GM18505 (cell line): Measurements from ENCODE around the gene HIPK4.
A peak's percentile ranks its signal among the peaks of the same experiment; 100 is the strongest.
"Not testable (repeated sequence)": the region's sequence is repeated elsewhere in the genome, so short reads cannot be mapped to it uniquely, and the experiment has no call there.

Experiments used
- ATAC-seq: cut with Tn5 transposase; IDR thresholded peaks from one replicate; pipeline ENCODE4 v1.9.1; 2021; ENCODE audit not compliant: unreplicated experiment
- POLR2A ChIP-seq: IDR thresholded peaks from 4 replicates; pipeline ENCODE4 v1.6.1; 2011; ENCODE audit warnings: borderline replicate concordance; ENCODE audit not compliant: insufficient read depth, insufficient read length; ENCODE audit errors: extremely low read depth

The HIPK4 gene

DNA sequence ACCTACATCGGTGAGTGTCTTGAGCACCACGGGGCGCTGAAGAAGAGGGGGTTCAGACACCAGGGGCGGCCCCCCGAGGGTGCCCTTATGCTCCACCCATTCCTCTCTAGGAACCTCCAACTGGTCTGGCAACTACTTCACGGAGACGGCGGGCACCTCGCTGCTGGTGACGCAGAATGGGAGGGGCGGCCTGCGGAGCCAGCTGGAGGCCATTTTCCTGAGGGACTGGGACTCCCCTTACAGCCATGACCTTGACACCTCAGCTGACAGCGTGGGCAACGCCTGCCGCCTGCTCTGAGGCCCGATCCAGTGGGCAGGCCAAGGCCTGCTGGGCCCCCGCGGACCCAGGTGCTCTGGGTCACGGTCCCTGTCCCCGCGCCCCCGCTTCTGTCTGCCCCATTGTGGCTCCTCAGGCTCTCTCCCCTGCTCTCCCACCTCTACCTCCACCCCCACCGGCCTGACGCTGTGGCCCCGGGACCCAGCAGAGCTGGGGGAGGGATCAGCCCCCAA lies 12.1 kb downstream of the HIPK4 start:
- no peak for TF ChIP-seq POLR2A
- no peak for ATAC-seq

- TF ChIP-seq POLR2A = no peak
- no peak for ATAC-seq
Observed at GRCh38 chr19:40376286-40376862, 13.6 kb downstream of the HIPK4 start.

GRCh38 chr19:40374084-40374483 lies 15.9 kb downstream of the HIPK4 start:
- no peak for ATAC-seq
- no peak for TF ChIP-seq POLR2A

DNA sequence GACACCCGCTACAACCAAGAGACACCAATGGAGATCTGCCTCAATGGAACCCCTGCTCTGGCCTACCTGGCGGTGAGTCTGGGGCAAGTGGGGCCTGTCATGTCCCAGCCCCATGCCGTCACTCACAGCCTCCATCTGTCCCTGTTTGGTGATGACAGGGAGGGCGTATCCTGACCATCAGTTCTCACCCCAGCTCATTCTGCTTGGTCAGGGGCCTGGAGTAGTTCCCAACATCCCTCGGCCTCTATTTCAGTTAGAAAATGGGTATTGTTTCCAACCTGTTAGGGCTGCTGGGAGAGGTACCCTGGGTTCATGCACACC lies 18.2 kb downstream of the HIPK4 start:
- ATAC-seq = no peak
- TF ChIP-seq POLR2A = no peak

GRCh38 chr19:40370997-40371801 lies 18.8 kb downstream of the HIPK4 start:
- no peak for ATAC-seq
- no peak for TF ChIP-seq POLR2A

DNA sequence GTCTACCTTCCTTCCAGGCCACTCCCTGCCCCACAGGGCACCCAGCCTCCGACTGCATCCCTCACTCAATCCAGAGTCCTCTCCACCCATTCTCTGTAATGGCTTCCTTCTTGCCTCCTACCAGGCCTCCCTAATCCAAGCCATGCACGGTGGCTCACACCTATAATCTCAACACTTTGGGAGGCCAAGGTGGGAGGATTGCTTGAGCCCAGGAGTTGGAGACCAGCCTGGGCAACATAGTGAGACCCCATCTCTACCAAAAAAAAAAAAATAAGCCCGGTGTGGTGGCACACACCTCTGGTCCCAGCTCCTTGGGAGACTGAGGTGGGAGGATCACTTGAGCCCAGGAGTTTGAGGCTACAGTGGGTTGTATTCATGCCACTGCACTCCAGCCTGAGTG lies 19.7 kb downstream of the HIPK4 start:
- not testable (repeated sequence) for ATAC-seq

GRCh38 chr19:40369797-40370196 lies 20.2 kb downstream of the HIPK4 start:
- ATAC-seq = no peak
- TF ChIP-seq POLR2A = no peak

DNA sequence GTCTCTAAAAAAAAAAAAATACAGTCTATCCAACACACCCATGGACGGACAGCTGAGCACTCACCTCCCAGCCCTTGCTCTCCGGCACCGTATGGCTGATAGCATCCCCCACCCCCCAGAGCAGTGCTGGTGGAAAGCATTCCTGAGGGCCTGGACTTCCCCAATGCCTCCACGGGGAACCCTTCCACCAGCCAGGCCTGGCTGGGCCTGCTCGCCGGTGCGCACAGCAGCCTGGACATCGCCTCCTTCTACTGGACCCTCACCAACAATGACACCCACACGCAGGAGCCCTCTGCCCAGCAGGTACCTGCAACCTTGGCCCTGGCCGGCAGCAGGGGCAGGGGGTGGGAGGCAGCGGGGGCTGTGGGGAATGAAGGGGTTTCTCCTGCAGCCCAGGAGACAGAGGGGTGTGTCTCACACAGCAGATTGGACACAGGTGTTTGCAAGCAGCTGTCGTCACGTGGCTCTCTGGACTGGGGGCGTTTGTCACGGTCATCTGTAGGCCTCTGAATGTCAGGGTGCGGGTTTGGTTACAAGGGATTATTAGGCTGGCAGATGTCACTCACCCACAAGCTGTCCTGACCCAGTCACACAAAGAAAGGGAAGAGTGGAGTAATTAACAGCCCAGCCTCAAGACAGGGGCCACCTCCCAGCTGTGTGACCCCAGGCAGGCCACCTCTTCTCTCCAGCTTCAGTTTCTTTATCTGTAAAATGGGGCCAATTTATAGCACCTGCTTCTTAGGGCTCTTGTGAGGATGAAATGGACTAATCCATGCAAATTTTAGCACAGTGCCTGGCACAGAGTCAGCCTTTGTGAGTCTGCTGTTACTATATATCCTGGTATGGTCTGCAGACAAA lies 22.2 kb downstream of the HIPK4 start:
- no peak for ATAC-seq
- TF ChIP-seq POLR2A = no peak

- no peak for TF ChIP-seq POLR2A
- ATAC-seq = no peak
Observed at GRCh38 chr19:40366697-40367561, 23.1 kb downstream of the HIPK4 start.

DNA sequence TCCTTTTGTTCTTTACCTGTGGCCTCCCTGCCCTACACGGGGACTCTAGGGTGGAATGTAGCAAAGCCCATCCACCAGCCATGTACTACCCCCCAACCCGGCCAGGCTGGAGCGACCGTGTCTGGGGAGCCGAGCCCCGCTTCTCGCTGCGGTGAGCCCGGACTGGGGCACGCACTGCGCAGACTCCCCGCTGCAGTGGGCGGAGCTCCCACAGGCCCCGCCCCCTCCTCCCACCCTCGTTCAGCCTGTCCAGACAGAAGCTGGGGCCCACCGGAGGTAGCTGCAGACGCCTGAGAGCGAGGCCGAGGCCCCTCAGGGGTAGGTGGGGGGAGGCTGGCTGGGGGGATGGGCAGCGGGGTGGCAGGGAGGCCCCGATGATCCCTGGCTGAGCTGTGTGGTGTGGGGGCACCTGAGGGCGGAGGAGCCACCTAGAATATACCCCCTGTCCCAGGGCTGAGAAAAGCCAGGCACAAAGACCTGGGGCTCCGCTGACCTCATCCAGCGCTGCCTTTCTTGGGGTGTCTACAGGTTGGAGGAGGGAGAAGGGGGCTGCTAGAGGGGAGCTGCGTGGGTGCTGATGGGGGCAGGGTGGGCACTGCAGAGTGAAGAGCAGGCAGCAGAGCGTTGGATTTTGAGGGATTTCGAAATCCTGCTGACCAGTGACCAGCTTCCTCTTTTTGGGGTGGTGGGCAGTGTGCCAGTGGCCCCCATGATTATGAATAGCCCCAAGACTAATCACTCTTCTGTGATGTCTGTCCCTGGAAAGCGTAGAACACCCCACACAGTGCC lies 24.2 kb downstream of the HIPK4 start:
- peak; percentile 72 for TF ChIP-seq POLR2A
- ATAC-seq = no peak

DNA sequence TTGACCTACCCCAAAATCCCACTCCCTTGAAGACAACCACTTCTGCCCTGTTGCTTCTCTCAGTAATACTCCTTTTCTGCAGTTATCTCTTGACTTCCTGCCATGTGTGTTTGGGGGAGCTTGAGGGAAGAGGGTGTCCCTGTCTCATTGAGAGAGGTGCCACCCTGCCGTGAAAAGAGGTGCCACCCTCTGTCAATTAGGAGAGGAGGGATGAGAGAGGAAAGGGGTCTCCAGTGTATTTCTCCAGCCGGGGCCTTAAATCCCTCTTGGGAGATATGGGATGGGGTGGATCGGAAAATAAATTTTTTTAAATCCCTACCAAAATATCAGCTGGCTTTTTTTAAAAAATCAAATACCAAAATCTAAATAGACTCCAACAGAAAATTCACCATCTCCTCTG lies 25.0 kb downstream of the HIPK4 start:
- ATAC-seq = no peak

DNA sequence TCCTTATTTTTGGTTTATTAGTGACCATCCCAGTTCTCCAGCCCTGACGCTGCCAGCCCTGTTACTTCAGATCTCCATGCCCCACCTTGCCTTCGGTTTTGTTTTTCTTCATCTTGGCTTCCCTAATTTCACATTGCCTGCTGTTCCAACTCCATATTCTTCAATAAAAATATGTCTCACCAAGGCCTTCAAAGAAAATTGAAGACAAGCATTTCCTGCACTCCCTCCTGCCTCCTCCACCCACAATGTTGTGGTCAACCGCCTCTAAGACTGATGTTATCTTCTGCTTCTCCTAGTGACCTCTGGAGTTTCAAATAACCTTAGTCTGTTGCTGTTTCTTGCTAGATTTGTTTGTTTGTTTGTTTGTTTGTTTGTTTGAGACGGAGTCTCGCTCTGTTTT lies 26.9 kb downstream of the HIPK4 start:
- no peak for TF ChIP-seq POLR2A
- no peak for ATAC-seq

More for the DNA sequence above, 25.0 kb downstream of the HIPK4 start:
- TF ChIP-seq POLR2A = no peak
